Measurements from ENCODE around the gene CD109. TPM values are rescaled to one million over a fixed set of nuclear protein-coding genes. Genes with fewer than 3 reads are reported as not detected.
A peak's percentile ranks its signal among the peaks of the same experiment; 100 is the strongest.

CD109 gene
- total RNA-seq (2014; rRNA removed; shearing (Covaris generic)): 31.2 and 47.3 TPM in 2 replicates

- H3K4me1 ChIP-seq (replicated peaks): peaks cover 36% of the 10 kb centered on the region
- peaks cover 12% of the 10 kb centered on the region for H3K36me3 ChIP-seq
- H3K27ac ChIP-seq: peak within 1 kb of the TSS; percentile 79
- no peaks in the 10 kb centered on the region for H3K27me3 ChIP-seq (replicated peaks)
- DNase-seq (ENCODE audit: low read depth in 1 of 2, low spot score in 2 of 2): peak; percentile 81 to 88
- H3K4me3 ChIP-seq: peak within 1 kb of the TSS; percentile 53
- H3K9me3 ChIP-seq (replicated peaks): no peaks in the 10 kb centered on the region
These were observed at the start of gene CD109 for GRCh38 chr6:73695619-73696421. Gene CD109 (plus strand): TSS chr6:73696203. CDS start chr6:73696216, 13 bp downstream.

- Histone ChIP-seq H3K9me3 (replicated peaks) (no peaks in the 10 kb centered on the region), H3K27me3 (replicated peaks) (no peaks in the 10 kb centered on the region), H3K4me1 (replicated peaks) (0 out of 2 replicates have a peak, but pooled peaks cover 3% of the 10 kb centered on the region), H3K36me3 (no peaks in the 10 kb centered on the region), H3K4me3 (no peak overlapping the region), H3K27ac (no peak overlapping the region)
- no peak for DNase-seq (ENCODE audit: low read depth in 1 of 2, low spot score in 2 of 2)
These were observed 47.8 kb upstream of the CD109 start for GRCh38 chr6:73648166-73648565.

- Histone ChIP-seq H3K36me3 (no peaks in the 10 kb centered on the region), H3K4me1 (replicated peaks) (peaks cover 3% of the 10 kb centered on the region; the same call in 1 of the 2 replicates), H3K9me3 (replicated peaks) (no peaks in the 10 kb centered on the region), H3K27me3 (replicated peaks) (no peaks in the 10 kb centered on the region), H3K4me3 (no peak overlapping the region), H3K27ac (no peak overlapping the region)
- no peak for DNase-seq (ENCODE audit: low read depth in 1 of 2, low spot score in 2 of 2)
These were observed 46.2 kb upstream of the CD109 start for GRCh38 chr6:73649783-73650182.

- Histone ChIP-seq H3K36me3 (no peaks in the 10 kb centered on the region), H3K27ac (no peak overlapping the region), H3K4me1 (replicated peaks) (peaks cover 25% of the 10 kb centered on the region), H3K4me3 (peak overlapping the region; percentile 84), H3K27me3 (replicated peaks) (no peaks in the 10 kb centered on the region), H3K9me3 (replicated peaks) (no peaks in the 10 kb centered on the region)
- DNase-seq (ENCODE audit: low read depth in 1 of 2, low spot score in 2 of 2): peak; percentile 60 to 62
These were observed 43.1 kb upstream of the CD109 start for GRCh38 chr6:73652637-73653570.

GRCh38 chr6:73653571-73654424 lies 42.2 kb upstream of the CD109 start, which contains the start of gene SLC17A5:
Gene SLC17A5 (minus strand): TSS chr6:73653992. CDS start chr6:73653886, 106 bp downstream.
- no peaks in the 10 kb centered on the region for H3K27me3 ChIP-seq (replicated peaks)
- H3K4me1 ChIP-seq (replicated peaks): peaks cover 25% of the 10 kb centered on the region
- DNase-seq (ENCODE audit: low read depth in 1 of 2, low spot score in 2 of 2): peak; percentile 89 to 91
- H3K27ac ChIP-seq: peak within 1 kb of the TSS; percentile 0; the same call in 1 of the 2 replicates
- H3K9me3 ChIP-seq (replicated peaks): no peaks in the 10 kb centered on the region
- no peaks in the 10 kb centered on the region for H3K36me3 ChIP-seq
- H3K4me3 ChIP-seq: peak within 1 kb of the TSS; percentile 84

- Histone ChIP-seq H3K36me3 (no peaks in the 10 kb centered on the region), H3K4me1 (replicated peaks) (peaks cover 25% of the 10 kb centered on the region), H3K4me3 (peak overlapping the region; percentile 84; the same call in 1 of the 2 replicates), H3K27ac (0 out of 2 replicates have a peak overlapping the region, but pooled peaks have one; percentile 0), H3K27me3 (replicated peaks) (no peaks in the 10 kb centered on the region), H3K9me3 (replicated peaks) (no peaks in the 10 kb centered on the region)
- no peak for DNase-seq (ENCODE audit: low read depth in 1 of 2, low spot score in 2 of 2)
These were observed 40.6 kb upstream of the CD109 start for GRCh38 chr6:73655341-73655917.

- H3K4me3 ChIP-seq: no peak overlapping the region
- DNase-seq (ENCODE audit: low read depth in 1 of 2, low spot score in 2 of 2): peak in 1 of 2 experiments; percentile 60
These were observed 39.4 kb upstream of the CD109 start for GRCh38 chr6:73656531-73657145.

GRCh38 chr6:73657201-73657600 lies 38.8 kb upstream of the CD109 start:
- H3K9me3 ChIP-seq (replicated peaks): no peaks in the 10 kb centered on the region
- peak in 1 of 2 experiments; percentile 52 for DNase-seq (ENCODE audit: low read depth in 1 of 2, low spot score in 2 of 2)
- peaks cover 25% of the 10 kb centered on the region for H3K4me1 ChIP-seq (replicated peaks)
- no peaks in the 10 kb centered on the region for H3K36me3 ChIP-seq
- H3K4me3 ChIP-seq: no peak overlapping the region
- no peaks in the 10 kb centered on the region for H3K27me3 ChIP-seq (replicated peaks)
- H3K27ac ChIP-seq: peak overlapping the region; percentile 62

More at GRCh38 chr6:73656531-73657145, 39.4 kb upstream of the CD109 start:
- no peaks in the 10 kb centered on the region for H3K27me3 ChIP-seq (replicated peaks)
- peak overlapping the region; percentile 62 for H3K27ac ChIP-seq
- H3K36me3 ChIP-seq: no peaks in the 10 kb centered on the region
- no peaks in the 10 kb centered on the region for H3K9me3 ChIP-seq (replicated peaks)
- H3K4me1 ChIP-seq (replicated peaks): peaks cover 25% of the 10 kb centered on the region

- H3K27me3 ChIP-seq (replicated peaks): no peaks in the 10 kb centered on the region
- H3K9me3 ChIP-seq (replicated peaks): no peaks in the 10 kb centered on the region
- no peak overlapping the region for H3K27ac ChIP-seq
- no peak overlapping the region for H3K4me3 ChIP-seq
- no peaks in the 10 kb centered on the region for H3K4me1 ChIP-seq (replicated peaks)
- DNase-seq (ENCODE audit: low read depth in 1 of 2, low spot score in 2 of 2): no peak
- no peaks in the 10 kb centered on the region for H3K36me3 ChIP-seq
These were observed 31.3 kb upstream of the CD109 start for GRCh38 chr6:73664701-73665100.

GRCh38 chr6:73665686-73666319 lies 30.2 kb upstream of the CD109 start:
- Histone ChIP-seq H3K27me3 (replicated peaks) (no peaks in the 10 kb centered on the region), H3K27ac (no peak overlapping the region), H3K9me3 (replicated peaks) (no peaks in the 10 kb centered on the region; the same call in 1 of the 2 replicates), H3K36me3 (no peaks in the 10 kb centered on the region), H3K4me1 (replicated peaks) (no peaks in the 10 kb centered on the region), H3K4me3 (no peak overlapping the region)
- DNase-seq (ENCODE audit: low read depth in 1 of 2, low spot score in 2 of 2): no peak

GRCh38 chr6:73666393-73666792 lies 29.6 kb upstream of the CD109 start:
- Histone ChIP-seq H3K4me3 (no peak overlapping the region), H3K27me3 (replicated peaks) (no peaks in the 10 kb centered on the region), H3K36me3 (no peaks in the 10 kb centered on the region), H3K27ac (no peak overlapping the region), H3K9me3 (replicated peaks) (no peaks in the 10 kb centered on the region; the same call in 1 of the 2 replicates), H3K4me1 (replicated peaks) (no peaks in the 10 kb centered on the region)
- DNase-seq (ENCODE audit: low read depth in 1 of 2, low spot score in 2 of 2): no peak

GRCh38 chr6:73667798-73668197 lies 28.2 kb upstream of the CD109 start:
- Histone ChIP-seq H3K4me3 (no peak overlapping the region), H3K27me3 (replicated peaks) (no peaks in the 10 kb centered on the region), H3K9me3 (replicated peaks) (no peaks in the 10 kb centered on the region; the same call in 1 of the 2 replicates), H3K27ac (no peak overlapping the region), H3K36me3 (no peaks in the 10 kb centered on the region), H3K4me1 (replicated peaks) (no peaks in the 10 kb centered on the region)
- DNase-seq (ENCODE audit: low read depth in 1 of 2, low spot score in 2 of 2): no peak
